ENCODE data around the gene TBKBP1.

Gene TBKBP1

GRCh38 chr17:47698749-47699535 lies 5.0 kb downstream of the TBKBP1 start:
- no peak for DNase-seq

DNA sequence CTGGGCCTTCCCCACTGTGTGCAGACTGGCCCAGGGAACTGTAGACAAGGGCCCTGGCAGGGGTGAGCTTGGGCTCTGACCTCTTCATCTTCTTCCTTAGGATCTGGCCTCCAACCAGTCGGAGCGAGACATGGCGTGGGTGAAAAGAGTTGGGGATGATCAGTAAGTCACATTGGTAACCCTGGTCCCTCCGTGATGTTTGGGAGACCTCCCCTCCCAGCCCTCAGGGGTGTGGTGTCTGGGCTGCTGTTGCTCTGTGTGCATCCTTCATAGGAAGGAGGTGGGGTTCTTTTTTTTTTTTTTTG lies 5.5 kb downstream of the TBKBP1 start:
- no peak for DNase-seq

DNA sequence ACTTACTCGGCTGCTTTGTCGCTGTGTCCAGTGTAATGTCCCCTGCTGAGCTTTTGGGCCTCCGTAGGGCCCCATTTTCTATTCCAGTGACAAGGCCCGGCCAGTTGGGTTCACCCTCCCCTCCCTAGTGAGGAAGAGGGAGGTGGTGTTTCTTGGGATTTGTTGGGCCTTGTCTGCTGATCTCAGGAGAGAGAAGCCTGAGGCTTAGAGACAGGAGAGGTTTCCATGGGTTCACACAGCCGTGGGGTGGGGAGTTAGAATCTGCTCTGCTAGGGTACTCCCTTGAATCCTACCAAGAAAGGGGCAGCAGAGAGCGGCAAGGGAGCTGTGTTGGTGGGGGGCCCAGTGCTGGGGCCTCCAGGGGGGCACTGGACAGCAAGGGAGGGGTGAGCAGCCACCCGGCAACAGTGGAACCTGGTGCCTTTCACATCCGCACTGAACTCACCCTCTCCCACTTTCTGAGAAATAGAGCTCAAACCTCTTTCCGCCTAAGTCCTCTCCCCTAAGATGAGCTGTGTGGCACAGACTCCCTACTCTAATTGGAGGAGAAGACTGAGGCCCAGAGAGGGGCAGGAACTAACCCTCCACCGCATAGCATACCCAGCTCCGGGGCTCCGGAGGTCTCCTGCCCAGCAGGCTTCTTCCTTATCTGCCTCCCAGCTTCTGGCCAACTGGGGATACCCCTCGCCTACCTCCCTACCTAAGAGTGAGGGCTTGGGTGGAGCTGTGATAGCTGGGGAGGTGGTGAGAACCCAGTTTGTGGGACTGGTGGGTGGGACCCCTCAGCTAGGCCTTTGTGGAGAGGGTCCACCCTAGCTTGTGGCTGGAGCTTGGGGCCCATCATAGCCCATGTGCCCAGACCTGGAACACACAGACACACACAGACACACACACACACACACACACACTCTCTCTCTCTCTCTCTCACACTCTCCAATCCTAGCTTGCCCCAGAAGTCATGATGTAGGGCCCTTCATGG lies 6.8 kb downstream of the TBKBP1 start:
- DNase-seq = no peak

DNA sequence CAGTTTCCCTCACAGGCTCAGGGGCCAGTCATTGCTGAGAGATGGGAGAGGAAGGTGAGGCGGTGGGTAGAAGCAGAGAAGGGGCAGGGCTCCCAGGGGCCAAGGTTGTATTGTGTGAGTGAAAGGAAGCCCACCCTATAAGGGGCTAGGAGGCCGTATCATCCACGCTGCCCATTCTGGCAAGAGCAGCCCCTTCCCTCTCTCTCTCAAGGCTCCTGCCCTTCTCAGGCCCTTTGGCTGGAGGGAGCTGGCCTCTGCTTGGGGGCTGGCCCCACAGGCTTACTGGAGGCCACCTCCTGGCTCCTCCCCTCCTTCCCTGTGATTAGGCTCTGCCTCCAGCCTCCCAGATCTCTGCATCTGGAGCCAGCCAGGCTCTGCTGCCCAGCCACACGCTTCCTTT lies 7.6 kb downstream of the TBKBP1 start:
- DNase-seq = no peak

DNA sequence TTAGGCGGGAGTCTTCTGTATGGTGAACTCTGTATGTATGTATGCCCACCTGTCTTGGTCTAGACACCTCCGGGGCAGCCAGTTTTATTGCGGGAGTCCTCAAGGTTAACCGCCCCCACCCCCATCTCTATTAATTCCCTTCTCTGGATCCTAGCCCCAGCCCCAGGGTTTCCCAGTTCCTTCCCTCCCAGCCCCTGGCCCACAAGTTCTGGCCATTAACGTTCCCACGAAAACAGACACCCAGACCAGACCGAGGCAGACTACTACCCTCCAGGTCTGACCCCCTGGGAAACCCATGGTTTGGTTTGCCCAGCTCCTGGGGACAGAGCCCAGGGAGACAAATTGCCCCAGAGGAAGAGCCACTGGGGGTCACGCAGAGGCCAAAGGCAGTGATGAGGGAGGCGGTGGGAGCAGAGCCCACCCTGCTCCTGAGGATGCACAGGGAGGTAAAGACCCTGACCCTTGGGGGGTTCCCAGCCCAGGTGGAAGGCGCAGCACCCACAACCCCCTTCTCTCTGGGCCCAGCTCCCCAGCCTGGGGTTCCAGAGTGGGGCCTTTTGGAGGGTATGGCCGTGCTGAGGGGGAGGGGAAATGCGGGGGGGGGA lies 8.5 kb downstream of the TBKBP1 start:
- DNase-seq = no peak

DNA sequence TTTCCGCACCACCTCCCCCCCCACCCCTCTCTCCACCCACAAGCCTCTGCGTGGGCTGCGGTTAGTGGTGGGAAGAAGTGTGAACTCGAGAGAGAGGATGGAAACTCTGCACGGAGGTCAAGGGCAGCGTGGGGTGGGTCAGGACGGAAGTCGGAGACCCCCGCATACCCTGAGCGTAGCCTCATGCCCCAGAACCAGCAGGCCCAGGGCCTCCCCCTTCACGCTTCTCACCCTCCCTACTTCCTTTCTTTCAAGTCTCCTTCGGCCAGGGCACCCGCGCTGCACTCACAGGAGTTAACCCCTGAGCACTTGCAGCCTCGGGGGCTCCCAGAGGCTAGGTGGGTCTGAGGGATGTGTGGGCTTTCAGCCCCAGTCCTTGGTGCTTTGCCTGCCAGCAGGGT lies 9.2 kb downstream of the TBKBP1 start:
- DNase-seq = no peak

GRCh38 chr17:47703671-47704070 lies 9.7 kb downstream of the TBKBP1 start:
- DNase-seq = no peak

DNA sequence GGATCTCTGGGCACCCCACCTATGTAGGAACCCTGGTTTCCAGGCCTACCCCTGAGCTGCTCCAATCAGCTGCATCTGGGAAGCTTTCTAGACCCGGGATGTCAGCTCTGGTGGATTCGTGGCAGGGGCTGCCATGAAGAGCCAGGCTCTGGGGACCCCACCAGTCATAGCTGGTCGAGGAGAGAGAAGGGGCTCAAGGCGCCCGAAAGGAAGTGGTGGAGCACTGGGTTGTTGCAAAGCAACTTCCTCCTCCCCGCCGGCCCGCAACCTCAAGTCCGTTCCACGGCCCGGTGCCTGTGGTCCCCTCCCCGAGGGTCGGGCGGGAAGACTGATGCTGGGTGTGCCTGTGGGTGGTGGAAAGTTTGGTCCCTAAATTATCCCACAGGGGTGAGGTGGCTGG lies 10.2 kb downstream of the TBKBP1 start:
- DNase-seq = no peak

GRCh38 chr17:47704736-47705135 lies 10.8 kb downstream of the TBKBP1 start:
- no peak for DNase-seq

- no peak for DNase-seq
Observed at GRCh38 chr17:47705536-47706530, 11.9 kb downstream of the TBKBP1 start.

DNA sequence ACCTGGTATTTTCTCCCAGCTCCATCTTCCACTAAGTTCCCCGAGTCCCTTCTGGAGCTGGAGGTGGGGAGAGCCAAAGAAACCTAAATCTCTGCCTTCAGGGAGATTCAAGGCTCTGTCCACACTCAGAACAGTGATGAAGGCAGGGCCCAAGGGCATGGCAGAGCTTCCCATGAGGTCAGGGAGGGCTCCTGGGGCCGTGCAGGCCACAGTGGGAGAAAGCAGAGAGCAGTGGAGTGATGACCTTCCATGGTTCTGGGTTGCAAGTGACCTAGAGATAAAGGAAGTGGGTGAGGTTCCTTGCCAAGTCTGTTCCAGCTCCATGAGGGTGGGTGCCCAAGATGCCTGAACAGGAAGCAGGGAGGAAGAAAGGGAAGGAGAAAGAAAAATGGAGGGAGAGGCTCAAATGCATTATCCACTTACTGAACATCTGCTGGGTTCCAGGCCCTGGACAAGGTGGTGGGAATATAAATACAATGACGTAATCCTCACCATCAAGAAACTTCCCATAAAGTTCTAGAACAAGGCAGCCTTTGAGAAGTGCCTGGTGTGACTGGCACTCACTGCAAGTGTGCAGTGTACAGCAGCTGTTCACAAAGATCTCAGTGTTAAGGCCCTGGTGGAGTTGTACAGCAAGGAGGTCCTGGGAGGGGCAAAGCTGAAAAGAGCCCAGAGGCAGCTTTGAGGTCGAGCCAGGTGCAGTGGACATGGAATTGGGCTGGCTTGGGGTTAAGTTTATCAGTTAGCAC lies 13.3 kb downstream of the TBKBP1 start:
- DNase-seq = no peak

DNA sequence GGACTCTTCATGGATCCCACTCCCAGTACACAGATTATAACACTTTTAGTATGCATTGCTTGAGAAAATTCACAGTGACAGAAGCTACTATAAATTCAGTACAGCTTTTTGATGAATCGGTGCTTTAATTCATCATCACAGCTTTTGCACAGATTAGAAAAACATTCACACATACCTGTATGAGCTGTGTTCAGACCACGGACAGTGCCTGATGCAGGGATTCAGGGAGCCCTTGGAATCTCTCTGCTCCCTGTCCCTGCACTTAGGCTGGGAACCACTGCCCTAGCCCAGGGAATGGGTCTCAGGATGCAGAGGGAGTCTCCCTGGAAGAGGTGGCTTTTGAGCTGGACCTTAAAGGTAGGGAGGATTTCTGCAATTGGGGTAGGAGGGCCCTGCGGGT lies 13.9 kb downstream of the TBKBP1 start:
- no peak for DNase-seq

DNA sequence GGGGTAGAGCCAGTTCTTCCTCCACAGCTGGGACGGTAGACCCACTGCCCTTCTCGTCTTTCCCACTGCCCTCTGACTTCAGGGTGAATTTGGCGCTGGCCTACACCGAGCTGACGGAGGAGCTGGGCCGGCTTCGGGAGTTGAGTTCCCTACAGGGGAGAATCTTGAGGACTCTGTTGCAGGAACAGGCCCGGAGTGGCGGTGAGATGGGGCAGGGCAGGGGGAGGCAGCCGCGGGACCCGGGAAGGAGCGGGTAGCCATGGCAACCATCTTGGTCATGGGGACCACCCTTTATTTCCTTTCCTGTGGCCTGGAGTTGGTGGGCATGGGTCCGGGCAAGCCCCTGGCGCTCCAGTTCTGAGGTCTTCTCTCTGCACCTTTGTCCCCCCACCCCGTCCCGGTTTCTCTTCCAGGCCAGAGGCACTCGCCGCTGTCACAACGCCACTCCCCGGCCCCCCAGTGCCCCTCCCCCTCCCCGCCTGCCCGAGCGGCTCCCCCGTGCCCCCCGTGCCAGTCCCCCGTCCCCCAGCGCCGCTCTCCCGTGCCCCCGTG lies 14.4 kb downstream of the TBKBP1 start:
- DNase-seq = no peak

DNA sequence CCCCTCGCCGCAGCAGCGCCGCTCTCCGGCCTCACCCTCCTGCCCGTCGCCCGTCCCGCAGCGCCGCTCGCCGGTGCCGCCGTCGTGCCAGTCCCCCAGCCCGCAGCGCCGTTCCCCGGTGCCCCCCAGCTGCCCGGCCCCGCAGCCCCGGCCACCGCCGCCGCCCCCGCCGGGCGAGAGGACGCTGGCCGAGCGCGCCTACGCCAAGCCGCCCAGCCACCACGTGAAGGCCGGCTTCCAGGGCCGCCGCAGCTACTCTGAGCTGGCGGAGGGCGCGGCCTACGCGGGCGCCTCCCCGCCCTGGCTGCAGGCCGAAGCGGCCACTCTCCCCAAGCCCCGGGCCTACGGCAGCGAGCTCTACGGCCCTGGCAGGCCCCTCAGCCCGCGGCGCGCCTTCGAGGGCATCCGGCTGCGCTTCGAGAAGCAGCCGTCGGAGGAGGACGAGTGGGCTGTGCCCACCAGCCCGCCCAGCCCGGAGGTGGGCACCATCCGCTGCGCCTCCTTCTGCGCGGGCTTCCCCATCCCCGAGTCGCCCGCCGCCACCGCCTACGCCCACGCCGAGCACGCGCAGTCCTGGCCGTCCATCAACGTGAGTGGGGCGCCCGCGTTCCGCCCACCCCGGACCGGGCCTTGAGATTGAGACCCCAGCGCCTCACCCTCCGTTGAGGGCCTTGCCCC lies 15.0 kb downstream of the TBKBP1 start:
- peak; percentile 39 for DNase-seq

- no peak for DNase-seq
Observed at GRCh38 chr17:47709594-47709993, 15.6 kb downstream of the TBKBP1 start.

GRCh38 chr17:47711366-47712099 lies 17.6 kb downstream of the TBKBP1 start:
- DNase-seq = no peak

DNA sequence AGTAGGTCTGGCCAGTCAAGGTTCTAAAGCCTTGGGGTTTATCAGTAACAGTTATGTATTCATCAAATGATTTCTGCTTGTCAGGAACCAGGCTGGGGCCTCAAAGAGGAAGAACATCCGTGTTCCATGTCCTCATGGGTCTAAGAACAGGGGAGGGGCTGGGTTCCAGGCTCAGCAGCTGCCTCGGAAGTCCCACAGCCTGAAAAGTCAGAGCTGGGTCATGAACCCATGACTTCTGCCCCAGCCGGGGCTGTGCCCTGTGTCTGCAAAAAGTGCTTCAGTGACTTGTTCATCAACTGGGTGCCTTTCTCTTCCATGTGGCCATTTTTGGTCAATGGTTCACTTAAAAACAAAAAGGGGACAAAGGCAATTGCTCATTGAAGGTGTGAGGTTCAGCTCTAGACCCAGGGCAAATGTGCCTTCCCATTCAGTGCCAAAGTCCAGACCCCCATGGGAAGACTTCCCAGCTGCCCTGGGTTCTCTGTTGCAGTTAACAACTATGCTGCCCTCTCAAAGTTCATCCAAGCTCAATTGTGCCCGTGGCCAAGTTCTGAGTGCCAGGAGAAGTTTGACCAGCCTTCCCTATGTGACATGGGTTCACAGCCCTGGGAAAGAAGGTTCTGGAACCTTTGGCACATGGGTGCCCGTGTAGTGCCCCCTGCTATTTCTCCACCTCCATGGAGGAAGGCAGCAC lies 18.5 kb downstream of the TBKBP1 start:
- DNase-seq = no peak

GRCh38 chr17:47713980-47714700 lies 20.2 kb downstream of the TBKBP1 start:
- DNase-seq = no peak

Data from HCEC 1CT (cell line).